ENCODE results near the gene DOCK7.
"Not testable (repeated sequence)": the region's sequence is repeated elsewhere in the genome, so short reads cannot be mapped to it uniquely, and the experiment has no call there.

The DOCK7 gene

GRCh38 chr1:62687903-62688686 is at the start of gene DOCK7:
Gene DOCK7 (minus strand): TSS chr1:62688386. CDS start chr1:62688264, 122 bp downstream.
- peak; percentile 78 to 84 (median 84) for DNase-seq

DNA sequence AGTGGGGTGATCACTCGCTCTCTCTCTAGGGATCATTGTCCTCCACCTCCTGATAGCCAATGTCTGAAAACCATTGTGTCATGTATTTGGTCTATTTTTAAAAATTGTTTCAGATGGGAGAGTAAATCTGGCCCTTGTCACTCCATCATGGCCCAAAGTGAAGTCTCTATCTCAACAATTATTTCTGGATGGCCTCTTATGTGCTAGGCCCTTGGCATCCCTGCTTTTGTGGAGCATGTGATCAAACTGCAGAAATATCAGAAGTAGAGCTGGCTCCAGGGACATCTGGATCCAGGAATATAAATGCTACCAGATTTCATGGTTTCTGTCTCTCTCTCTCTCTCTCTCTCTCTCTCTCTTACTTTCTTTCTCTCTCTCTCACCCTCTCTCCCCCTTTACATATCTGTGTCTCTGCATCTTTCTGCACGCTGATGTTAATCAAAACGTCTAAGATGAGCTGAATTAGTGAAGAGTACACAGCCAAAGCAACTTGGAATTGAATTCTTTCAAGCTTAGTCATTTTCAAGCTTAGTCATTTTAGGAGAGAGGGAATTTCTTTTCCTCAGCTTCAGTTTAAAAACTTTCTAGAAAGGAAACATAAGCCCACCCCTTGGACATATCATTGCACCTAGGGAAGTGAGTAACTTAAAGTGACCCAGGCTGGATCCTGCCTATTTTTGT is 47.4 kb upstream of the DOCK7 start:
- DNase-seq, result no peak

DNA sequence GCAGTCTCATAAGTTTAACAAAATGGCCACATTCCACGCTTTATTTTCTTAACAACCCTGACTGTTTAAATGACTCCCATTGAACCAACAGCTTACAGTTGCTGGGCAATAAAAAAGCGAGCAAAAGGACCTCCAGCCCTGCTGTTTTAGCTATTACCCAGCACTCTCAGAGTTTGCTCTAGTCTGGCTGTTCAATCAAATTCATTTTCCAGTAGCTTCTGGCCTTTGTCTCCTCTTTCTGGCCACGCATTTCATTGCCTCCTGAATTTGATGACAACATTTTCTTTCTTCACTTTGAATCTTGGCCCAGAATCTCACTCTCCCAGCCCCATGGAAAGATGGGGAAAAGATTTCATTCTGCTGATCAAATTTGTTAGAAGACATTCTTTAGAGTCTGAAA is 44.1 kb upstream of the DOCK7 start:
- DNase-seq, result peak in 1 of 3 experiments; percentile 6

DNA sequence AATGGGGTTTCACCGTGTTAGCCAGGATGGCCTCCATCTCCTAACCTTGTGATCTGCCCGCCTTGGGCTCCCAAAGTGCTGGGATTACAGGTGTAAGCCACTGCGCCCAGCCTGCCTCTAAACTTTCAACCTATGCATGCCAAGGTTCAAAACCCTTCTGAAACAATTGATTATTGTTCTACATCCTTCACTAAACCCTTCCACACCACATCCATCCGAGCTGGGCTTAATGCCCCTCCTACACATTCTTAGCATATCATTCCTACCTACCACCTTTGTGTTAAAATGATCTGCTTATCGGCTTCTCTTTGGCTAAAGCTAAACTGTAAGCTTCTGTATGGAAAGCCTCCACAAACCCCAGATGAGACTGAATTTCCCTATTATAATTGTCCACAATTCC is 40.8 kb upstream of the DOCK7 start:
- no peak for DNase-seq

DNA sequence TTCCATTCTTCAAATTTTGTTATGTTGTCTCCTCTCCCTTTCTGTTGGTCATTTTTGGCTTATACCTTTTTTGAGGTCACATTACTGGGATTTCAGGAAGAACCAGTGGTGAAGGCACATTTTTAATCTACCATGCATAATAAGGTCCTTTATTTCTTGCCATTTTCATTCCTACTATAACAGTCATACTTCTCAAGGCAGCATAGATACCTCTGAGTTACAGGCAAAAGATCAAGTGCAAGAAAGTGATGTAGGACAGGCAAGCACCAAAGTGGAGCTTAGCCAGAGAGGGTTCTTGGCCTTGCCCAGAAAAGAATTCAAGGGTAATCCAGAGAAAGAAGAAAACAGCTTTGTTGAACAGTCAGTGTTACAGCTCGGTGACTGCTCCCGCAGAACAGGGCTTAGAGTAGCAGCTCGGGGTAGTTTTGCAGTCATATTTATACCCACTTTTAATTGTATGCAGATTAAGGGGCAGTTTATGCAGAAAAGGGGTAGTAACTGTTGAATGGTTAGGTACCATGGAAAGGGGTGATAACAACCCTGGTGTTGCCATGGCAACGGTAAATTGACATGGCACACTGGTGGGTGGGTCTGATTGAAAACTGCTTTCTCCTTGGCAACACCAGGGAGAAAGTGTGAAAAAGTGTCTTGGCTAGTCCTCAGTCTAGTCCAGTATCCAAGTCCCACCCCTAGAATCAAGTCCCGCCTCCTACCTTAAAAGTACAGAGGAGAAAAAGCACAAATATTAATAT is 39.6 kb upstream of the DOCK7 start:
- peak in 1 of 3 experiments; percentile 24 for DNase-seq

- no peak for DNase-seq
Observed at GRCh38 chr1:62726011-62726442, 37.8 kb upstream of the DOCK7 start.

- no peak for DNase-seq
Observed at GRCh38 chr1:62725255-62725654, 37.1 kb upstream of the DOCK7 start.

- DNase-seq, result no peak
Observed at GRCh38 chr1:62724430-62724829, 36.2 kb upstream of the DOCK7 start.

DNA sequence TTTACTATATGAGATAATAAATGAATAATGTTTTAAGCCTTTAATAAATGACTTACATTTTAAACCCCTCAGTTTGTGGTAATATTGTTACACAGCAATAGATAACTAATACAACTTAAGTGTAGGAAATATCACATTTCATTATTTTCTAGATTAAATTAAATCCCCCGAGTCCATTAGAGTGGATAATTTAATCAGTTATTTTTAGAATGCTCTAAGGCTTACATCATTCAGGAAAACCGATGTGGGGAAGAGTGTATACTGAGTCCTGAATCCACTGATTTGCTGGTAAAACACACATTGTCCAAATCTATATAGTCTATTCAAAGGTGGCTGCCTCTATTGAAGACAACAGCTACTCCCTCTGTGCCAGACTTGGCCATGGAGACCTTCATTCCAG is 35.7 kb upstream of the DOCK7 start:
- no peak for DNase-seq

DNA sequence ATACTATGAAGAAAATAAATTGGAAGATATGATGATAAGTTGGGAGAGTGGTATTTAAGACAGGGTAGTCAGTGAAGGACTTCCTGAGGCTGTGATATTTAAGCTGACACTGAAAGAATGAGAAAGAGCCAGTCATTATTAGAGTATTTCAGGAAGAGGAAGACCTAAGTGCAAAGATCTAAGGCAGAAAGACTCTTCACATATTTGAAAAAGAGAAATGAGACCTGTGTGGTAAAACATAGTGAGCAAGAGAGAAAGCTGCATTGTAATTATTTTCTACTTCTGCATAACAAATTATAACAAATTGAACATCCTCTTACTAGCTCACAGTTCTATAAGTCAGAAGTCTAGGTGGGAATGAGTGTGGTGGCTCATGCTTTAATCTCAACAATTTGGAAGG is 34.6 kb upstream of the DOCK7 start:
- no peak for DNase-seq

DNA sequence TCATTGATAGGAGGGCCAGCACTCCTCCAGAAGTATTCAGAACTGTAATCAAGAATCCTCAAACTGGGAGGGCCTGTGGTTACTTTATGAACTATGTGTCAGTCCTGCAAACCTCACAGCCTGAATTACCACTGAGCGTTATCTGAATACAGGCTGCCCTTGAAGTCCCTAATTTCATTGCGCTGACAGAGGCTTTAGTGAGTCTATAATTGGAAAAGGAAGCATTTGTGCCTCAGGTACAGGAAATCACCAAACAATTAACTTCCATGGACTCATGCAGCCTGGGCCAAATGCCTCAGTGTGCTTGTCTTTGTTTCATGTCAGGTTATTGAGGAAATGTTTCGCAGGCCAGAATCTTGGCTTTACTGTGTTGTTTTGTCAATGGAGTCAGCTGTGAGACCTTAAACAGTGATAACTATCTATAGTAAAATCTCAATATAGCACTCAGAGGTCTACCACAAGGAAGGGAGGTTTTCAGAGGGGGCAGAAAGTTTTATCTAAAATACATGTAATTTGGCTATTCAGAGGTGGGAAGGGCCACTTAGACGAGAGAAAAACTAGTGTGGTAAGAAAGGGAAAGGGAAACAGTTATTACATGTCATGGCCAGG is 32.9 kb upstream of the DOCK7 start:
- DNase-seq, result peak in 2 of 3 experiments; percentile 14 to 74

GRCh38 chr1:62718400-62718799 is 30.2 kb upstream of the DOCK7 start:
- DNase-seq, result not testable (repeated sequence)

DNA sequence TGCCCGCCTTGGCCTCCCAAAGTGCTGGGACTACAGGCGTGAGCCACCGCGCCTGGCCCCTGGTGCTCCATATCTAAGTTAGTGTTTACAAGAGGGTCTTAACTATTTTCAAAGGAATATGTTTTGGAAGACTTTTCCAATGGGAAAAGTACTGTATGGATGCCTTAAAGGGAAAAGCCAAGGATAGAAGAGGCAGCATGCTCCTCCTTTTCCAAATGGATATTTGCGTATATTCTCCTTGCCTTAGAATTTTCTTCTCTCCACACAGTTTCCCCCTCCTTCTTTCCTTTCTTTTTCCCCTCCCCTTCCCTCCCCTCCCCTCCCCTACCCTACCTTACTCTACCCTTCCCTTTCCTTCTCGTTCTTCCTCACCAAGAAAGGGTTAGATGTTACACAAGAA is 29.3 kb upstream of the DOCK7 start:
- DNase-seq, result no peak

- DNase-seq, result no peak
Observed at GRCh38 chr1:62716397-62716796, 28.2 kb upstream of the DOCK7 start.

DNA sequence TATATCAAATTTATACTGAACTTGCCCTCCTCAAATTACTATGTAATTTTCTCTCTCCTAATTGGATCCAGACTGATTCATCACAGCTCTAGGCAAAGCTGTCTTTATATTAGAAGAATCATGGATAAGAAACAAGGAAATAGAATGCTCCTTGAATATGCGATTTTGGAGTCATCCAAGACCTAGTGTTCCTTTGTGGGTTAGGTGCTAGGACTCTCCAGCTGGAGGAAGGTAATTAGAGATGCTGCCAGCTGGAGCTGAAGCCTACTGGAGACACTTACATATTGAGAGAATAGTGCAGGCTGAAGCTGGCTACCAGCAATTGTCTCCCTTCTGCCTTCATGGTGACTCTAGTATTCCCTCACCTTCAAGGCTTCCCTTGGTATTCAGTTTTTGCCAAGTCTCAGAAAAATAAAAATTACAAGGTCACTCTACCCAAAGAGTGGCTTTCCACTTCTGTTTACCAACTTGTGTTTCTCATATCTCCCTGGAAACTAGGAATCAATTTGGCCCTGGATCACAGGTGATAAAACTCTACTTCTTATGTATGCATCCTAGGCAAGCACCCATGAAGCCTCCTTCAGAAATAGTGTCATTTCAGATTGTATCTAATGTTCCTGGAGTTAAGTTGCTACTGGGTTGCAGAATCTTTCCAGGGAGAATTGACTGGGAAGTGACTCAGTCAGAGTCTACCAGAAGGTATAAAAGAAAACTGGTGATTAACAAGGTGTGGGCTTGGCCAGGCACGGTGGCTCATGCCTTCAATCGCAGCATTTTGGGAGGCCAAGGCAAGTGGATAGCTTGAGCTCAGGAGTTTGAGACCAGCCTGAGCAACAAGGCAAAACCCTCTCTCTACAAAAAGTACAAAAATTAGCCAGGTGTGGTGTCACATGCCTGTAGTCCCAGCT is 24.4 kb upstream of the DOCK7 start:
- peak in 2 of 3 experiments; percentile 10 to 14 for DNase-seq

- DNase-seq, result no peak
Observed at GRCh38 chr1:62707744-62708120, 19.5 kb upstream of the DOCK7 start.

DNA sequence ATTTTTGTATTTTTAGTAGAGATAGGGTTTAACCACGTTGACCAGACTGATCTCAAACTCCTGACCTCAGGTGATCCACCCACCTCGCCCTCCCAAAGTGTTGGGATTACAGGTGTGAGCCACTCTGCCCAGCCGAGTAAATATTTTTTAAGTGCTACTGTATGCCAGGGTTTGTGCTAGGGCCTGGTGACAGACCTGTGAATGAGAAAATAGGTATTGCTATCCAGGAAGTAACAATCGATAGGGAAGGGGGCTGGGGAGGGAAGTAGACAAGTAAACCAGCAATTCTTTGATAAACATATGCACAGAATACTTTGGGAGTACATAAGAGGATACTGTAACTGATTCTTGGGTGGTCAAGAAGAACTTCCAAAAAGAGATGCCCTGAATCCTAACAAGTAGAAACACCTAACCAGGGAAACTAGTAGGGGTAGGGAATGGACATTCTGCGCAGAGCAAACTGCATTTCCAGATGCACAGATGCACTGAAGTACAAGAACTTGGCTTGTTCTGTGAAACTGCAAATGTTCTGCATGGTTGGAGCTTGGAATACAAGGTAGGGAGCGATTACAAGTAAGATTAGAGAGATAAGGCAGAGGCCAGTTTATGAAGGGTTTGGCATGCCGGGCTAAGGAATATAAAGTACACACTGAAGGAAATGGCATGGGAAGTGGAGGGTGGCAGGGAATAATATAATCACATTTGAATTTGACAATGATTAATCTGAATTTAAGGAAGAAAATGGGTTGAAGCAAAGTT is 19.0 kb upstream of the DOCK7 start:
- no peak for DNase-seq

DNA sequence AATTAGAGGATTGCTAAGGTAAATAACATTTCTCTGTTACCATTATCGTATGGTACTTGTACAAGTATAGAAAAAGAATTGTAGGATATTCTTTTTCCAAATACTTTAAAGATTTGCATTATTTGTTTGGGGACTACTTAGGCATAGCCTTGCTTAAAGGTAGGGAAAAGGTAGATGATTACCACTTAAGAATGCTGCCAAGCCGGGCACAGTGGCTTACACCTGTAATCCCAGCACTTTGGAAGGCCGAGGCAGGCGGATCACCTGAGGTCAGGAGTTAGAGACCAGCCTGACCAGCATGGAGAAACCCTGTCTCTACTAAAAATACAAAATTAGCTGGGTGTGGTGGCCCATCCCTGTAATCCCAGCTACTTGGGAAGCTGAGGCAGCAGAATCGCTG is 10.0 kb upstream of the DOCK7 start:
- not testable (repeated sequence) for DNase-seq

GRCh38 chr1:62694479-62694878 is 6.3 kb upstream of the DOCK7 start:
- not testable (repeated sequence) for DNase-seq

- no peak for DNase-seq
Observed at GRCh38 chr1:62693123-62693522, 4.9 kb upstream of the DOCK7 start.
